ENCODE data around the gene DAPK2.

DNA sequence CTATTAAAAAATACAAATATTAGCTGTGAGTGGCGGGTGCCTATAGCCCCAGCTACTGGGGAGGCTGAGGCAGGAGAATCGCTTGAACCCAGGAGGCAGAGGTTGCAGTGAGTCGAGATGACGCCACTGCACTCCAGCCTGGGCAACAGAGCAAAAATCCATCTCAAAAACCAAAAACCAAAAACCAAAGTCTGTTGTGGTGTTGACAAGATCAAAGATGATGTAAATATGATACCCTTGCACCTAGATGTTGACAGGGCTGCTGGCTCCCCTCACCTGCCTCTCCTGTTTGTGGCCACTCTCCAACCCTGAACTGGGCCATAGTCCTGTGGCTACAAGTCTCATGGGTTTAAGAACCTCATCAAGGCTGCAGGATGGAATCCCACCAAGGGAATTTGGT, 16.2 kb downstream of the DAPK2 start:
- no peak for TF ChIP-seq EP300 (IDR thresholded peaks at IDR 0.05; ENCODE audit: borderline replicate concordance)
- TF ChIP-seq, protein P1, sequence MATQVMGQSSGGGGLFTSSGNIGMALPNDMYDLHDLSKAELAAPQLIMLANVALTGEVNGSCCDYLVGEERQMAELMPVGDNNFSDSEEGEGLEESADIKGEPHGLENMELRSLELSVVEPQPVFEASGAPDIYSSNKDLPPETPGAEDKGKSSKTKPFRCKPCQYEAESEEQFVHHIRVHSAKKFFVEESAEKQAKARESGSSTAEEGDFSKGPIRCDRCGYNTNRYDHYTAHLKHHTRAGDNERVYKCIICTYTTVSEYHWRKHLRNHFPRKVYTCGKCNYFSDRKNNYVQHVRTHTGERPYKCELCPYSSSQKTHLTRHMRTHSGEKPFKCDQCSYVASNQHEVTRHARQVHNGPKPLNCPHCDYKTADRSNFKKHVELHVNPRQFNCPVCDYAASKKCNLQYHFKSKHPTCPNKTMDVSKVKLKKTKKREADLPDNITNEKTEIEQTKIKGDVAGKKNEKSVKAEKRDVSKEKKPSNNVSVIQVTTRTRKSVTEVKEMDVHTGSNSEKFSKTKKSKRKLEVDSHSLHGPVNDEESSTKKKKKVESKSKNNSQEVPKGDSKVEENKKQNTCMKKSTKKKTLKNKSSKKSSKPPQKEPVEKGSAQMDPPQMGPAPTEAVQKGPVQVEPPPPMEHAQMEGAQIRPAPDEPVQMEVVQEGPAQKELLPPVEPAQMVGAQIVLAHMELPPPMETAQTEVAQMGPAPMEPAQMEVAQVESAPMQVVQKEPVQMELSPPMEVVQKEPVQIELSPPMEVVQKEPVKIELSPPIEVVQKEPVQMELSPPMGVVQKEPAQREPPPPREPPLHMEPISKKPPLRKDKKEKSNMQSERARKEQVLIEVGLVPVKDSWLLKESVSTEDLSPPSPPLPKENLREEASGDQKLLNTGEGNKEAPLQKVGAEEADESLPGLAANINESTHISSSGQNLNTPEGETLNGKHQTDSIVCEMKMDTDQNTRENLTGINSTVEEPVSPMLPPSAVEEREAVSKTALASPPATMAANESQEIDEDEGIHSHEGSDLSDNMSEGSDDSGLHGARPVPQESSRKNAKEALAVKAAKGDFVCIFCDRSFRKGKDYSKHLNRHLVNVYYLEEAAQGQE (IDR thresholded peaks at IDR 0.05; ENCODE audit: low read depth): no peak
- TF ChIP-seq EGR1 (IDR thresholded peaks at IDR 0.05): no peak
- TF ChIP-seq, protein P2, sequence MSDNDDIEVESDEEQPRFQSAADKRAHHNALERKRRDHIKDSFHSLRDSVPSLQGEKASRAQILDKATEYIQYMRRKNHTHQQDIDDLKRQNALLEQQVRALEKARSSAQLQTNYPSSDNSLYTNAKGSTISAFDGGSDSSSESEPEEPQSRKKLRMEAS (IDR thresholded peaks at IDR 0.05): no peak
- TF ChIP-seq RAD21 (IDR thresholded peaks at IDR 0.05; ENCODE audit: low read depth): no peak
- no peak for TF ChIP-seq CREB1 (IDR thresholded peaks at IDR 0.05; ENCODE audit: low read depth)
- no peak for TF ChIP-seq ZBTB7A (IDR thresholded peaks at IDR 0.05; ENCODE audit: low read depth)
- TF ChIP-seq FOXM1 (IDR thresholded peaks at IDR 0.05; ENCODE audit: borderline replicate concordance, low read depth): no peak
- TF ChIP-seq YY1 (IDR thresholded peaks at IDR 0.05; ENCODE audit: low read depth): no peak
- no peak for TF ChIP-seq TEAD4 (IDR thresholded peaks at IDR 0.05)
- TF ChIP-seq TAF1 (IDR thresholded peaks at IDR 0.05; ENCODE audit: low read depth): no peak
- TF ChIP-seq CEBPB (IDR thresholded peaks at IDR 0.05): no peak
- TF ChIP-seq NFIC (IDR thresholded peaks at IDR 0.05): no peak
- no peak for TF ChIP-seq TCF12 (IDR thresholded peaks at IDR 0.05; ENCODE audit: low read depth)

Measured in Ishikawa (cell line).